Erythroblast (primary cell): Measurements from ENCODE around the gene TMC1.

Experiments
- GATA1 ChIP-seq: IDR thresholded peaks from 2 replicates; pipeline ENCODE4 v1.6.1; 2011; ENCODE audit warnings: low read depth, mild to moderate bottlenecking, control low read depth, low read length, moderate library complexity
- POLR2A ChIP-seq: IDR thresholded peaks from 2 replicates; pipeline ENCODE4 v1.6.1; 2011; ENCODE audit warnings: mild to moderate bottlenecking, low read length

GRCh38 chr9:72486594-72486955 is 34.8 kb upstream of the TMC1 start:
- TF ChIP-seq POLR2A, result no peak
- TF ChIP-seq GATA1, result no peak
